ENCODE data around the gene MCIDAS.

- TF ChIP-seq POLR2A (IDR thresholded peaks at IDR 0.05): no peak
- no peak for TF ChIP-seq CTCF (IDR thresholded peaks at IDR 0.05)
- TF ChIP-seq POLR2AphosphoS5 (IDR thresholded peaks at IDR 0.05): no peak
These were observed 54.0 kb downstream of the MCIDAS start, which contains the start of gene CDC20B for GRCh38 chr5:55172937-55173686.

All from stomach (tissue), 4 donors.